Activated CD4-positive, alpha-beta T cell treated with anti-CD3 and anti-CD28 coated beads for 24 hours (primary cell): ENCODE measurements around the gene FIGN.

ENCODE experiments used
- DNase-seq, 2 donors: peaks; one replicate each; pipeline ENCODE4 v3.0.0-alpha.2; 2020; ENCODE audit warnings: low read depth in 2 of 2

FIGN gene

GRCh38 chr2:163736433-163737189 is 803 bp upstream of the FIGN start:
- no peak for DNase-seq

- DNase-seq = no peak
These were observed 725 bp downstream of the FIGN start for GRCh38 chr2:163734881-163735684.

GRCh38 chr2:163734401-163734800 is 1.4 kb downstream of the FIGN start:
- no peak for DNase-seq

- no peak for DNase-seq
These were observed 1.9 kb downstream of the FIGN start for GRCh38 chr2:163733956-163734355.

- DNase-seq = no peak
These were observed 2.4 kb downstream of the FIGN start for GRCh38 chr2:163733301-163733938.

GRCh38 chr2:163732727-163733126 is 3.1 kb downstream of the FIGN start:
- no peak for DNase-seq

- no peak for DNase-seq
These were observed 4.1 kb downstream of the FIGN start for GRCh38 chr2:163731735-163732134.

GRCh38 chr2:163730556-163730955 is 5.3 kb downstream of the FIGN start:
- no peak for DNase-seq

GRCh38 chr2:163729636-163730273 is 6.1 kb downstream of the FIGN start:
- no peak for DNase-seq

- DNase-seq = no peak
These were observed 11.9 kb downstream of the FIGN start for GRCh38 chr2:163723881-163724280.

GRCh38 chr2:163723348-163723747 is 12.5 kb downstream of the FIGN start:
- no peak for DNase-seq

GRCh38 chr2:163719331-163719730 is 16.5 kb downstream of the FIGN start:
- no peak for DNase-seq

GRCh38 chr2:163717993-163718680 is 17.7 kb downstream of the FIGN start:
- no peak for DNase-seq

- no peak for DNase-seq
These were observed 18.3 kb downstream of the FIGN start for GRCh38 chr2:163717515-163717914.

- DNase-seq = no peak
These were observed 19.7 kb downstream of the FIGN start for GRCh38 chr2:163716101-163716500.

- no peak for DNase-seq
These were observed 20.1 kb downstream of the FIGN start for GRCh38 chr2:163715668-163716067.

- no peak for DNase-seq
These were observed 20.6 kb downstream of the FIGN start for GRCh38 chr2:163715199-163715598.

GRCh38 chr2:163713534-163714311 is 22.1 kb downstream of the FIGN start:
- no peak for DNase-seq

GRCh38 chr2:163711699-163712098 is 24.1 kb downstream of the FIGN start:
- DNase-seq = no peak

GRCh38 chr2:163711258-163711657 is 24.6 kb downstream of the FIGN start:
- DNase-seq = no peak

GRCh38 chr2:163709270-163709669 is 26.5 kb downstream of the FIGN start:
- DNase-seq = no peak
